Lower leg skin (tissue), 3 donors: ENCODE data around the gene RBCK1.

Experiments
- CTCF ChIP-seq, 3 donors: fragments of 450-650 bp; IDR thresholded peaks; one replicate each; pipeline ENCODE4 v1.5.1; 2016; ENCODE audit warnings: antibody characterized with exemption in 3 of 3, mild to moderate bottlenecking in 3 of 3, moderate library complexity in 2 of 3
- POLR2A ChIP-seq, 2 donors: fragments of 450-650 bp; IDR thresholded peaks; one replicate each; pipeline ENCODE4 v1.6.1; 2016 to 2017; ENCODE audit warnings: antibody characterized with exemption in 2 of 2, mild to moderate bottlenecking in 1 of 2, moderate library complexity in 1 of 2

- TF ChIP-seq CTCF (IDR thresholded peaks at IDR 0.05) = no peak
- TF ChIP-seq POLR2A (IDR thresholded peaks at IDR 0.05) = no peak
Observed at GRCh38 chr20:467755-468154, 59.7 kb downstream of the RBCK1 start.
